Activated naive CD8-positive, alpha-beta T cell treated with anti-CD3 and anti-CD28 coated beads for 36 hours (primary cell): Measurements from ENCODE around the gene UBL4A. TPM values are rescaled to one million over a fixed set of nuclear protein-coding genes. Genes with fewer than 3 reads are reported as not detected.

Experiments
- DNase-seq: peaks from one replicate; pipeline ENCODE4 v3.0.0; 2021
- H3K27ac Mint-ChIP-seq: one replicate; pipeline ENCODE4 v1.8.0; 2022; ENCODE audit warnings: mild to moderate bottlenecking, moderate library complexity, mixed read lengths
- H3K27me3 Mint-ChIP-seq: one replicate; pipeline ENCODE4 v1.8.0; 2022; ENCODE audit warnings: mild to moderate bottlenecking, mixed read lengths
- H3K36me3 Mint-ChIP-seq: one replicate; pipeline ENCODE4 v1.8.0; 2021; ENCODE audit warnings: mild to moderate bottlenecking, mixed read lengths
- H3K4me1 Mint-ChIP-seq: one replicate; pipeline ENCODE4 v1.8.0; 2021; ENCODE audit warnings: mixed read lengths
- H3K4me3 Mint-ChIP-seq: one replicate; pipeline ENCODE4 v1.8.0; 2022; ENCODE audit warnings: mild to moderate bottlenecking, moderate library complexity, mixed read lengths
- H3K9me3 Mint-ChIP-seq: one replicate; pipeline ENCODE4 v1.8.0; 2022; ENCODE audit warnings: mixed read lengths
- total RNA-seq, 2 experiments: library from RNA; stranded (reverse); gene quantifications; one replicate each; pipeline ENCODE4 v1.2.3, GENCODE V29; 2021

The UBL4A gene
- total RNA-seq, 2 experiments from 2014 or later, result 53.2 to 54.7 TPM

- Mint-ChIP-seq H3K4me3 (no peak overlapping the region), H3K9me3 (no peaks in the 10 kb centered on the region), H3K36me3 (peaks cover 5% of the 10 kb centered on the region)
Observed at GRCh38 chrX:154434394-154435168, 51.8 kb downstream of the UBL4A start.

More at GRCh38 chrX:154434394-154435168, 51.8 kb downstream of the UBL4A start:
- Mint-ChIP-seq H3K27ac (no peak overlapping the region), H3K27me3 (no peaks in the 10 kb centered on the region), H3K4me1 (peaks cover 23% of the 10 kb centered on the region)
- DNase-seq, result no peak

Other genes starting within 250 kb of the UBL4A start
- not detected for gene OPN1MW3, start 229.0 kb downstream of the UBL4A start, total RNA-seq
- gene TEX28, start 191.5 kb downstream of the UBL4A start, total RNA-seq, result not detected
- 1 to 10 TPM in 1 of 2 experiments, under 1 TPM in 1; 0.72 to 1.1 TPM for gene TKTL1, start 190.8 kb downstream of the UBL4A start, total RNA-seq
- gene FLNA, start 112.0 kb downstream of the UBL4A start, total RNA-seq, result 100 to 1,000 TPM; 694 to 696 TPM
- 100 to 1,000 TPM; 110 to 112 TPM for gene EMD, start 107.3 kb downstream of the UBL4A start, total RNA-seq
- gene RPL10, start 88.2 kb downstream of the UBL4A start, total RNA-seq, result 1,000 to 10,000 TPM; 2,967 to 3,168 TPM
- gene DNASE1L1, start 77.4 kb downstream of the UBL4A start, total RNA-seq, result 10 to 100 TPM; 12.4 to 12.7 TPM
- 10 to 100 TPM; 35.1 to 35.8 TPM for gene TAFAZZIN, start 75.1 kb downstream of the UBL4A start, total RNA-seq
- gene ATP6AP1, start 57.9 kb downstream of the UBL4A start, total RNA-seq, result 10 to 100 TPM; 25.1 to 25.3 TPM
- 10 to 100 TPM; 66.3 to 68.4 TPM for gene GDI1, start 49.5 kb downstream of the UBL4A start, total RNA-seq
- 10 to 100 TPM; 45.3 to 46.4 TPM for gene FAM50A, start 42.5 kb downstream of the UBL4A start, total RNA-seq
- gene PLXNA3, start 28.3 kb downstream of the UBL4A start, total RNA-seq, result 10 to 100 TPM; 22.3 to 23.1 TPM
- 10 to 100 TPM; 65.1 to 72.4 TPM for gene LAGE3, start 7.3 kb downstream of the UBL4A start, total RNA-seq
- 10 to 100 TPM; 18.0 to 19.0 TPM for gene SLC10A3, start 4.0 kb upstream of the UBL4A start, total RNA-seq
- 10 to 100 TPM; 26.8 to 27.3 TPM for gene FAM3A, start 29.6 kb upstream of the UBL4A start, total RNA-seq
- gene G6PD, start 60.2 kb upstream of the UBL4A start, total RNA-seq, result 10 to 100 TPM; 89.9 to 92.4 TPM
- gene IKBKG, start 61.0 kb upstream of the UBL4A start, total RNA-seq, result 10 to 100 TPM; 31.1 to 32.5 TPM
- gene CTAG1A, start 98.5 kb upstream of the UBL4A start, total RNA-seq, result not detected
- gene CTAG1B, start 132.7 kb upstream of the UBL4A start, total RNA-seq, result not detected
- gene CTAG2, start 167.0 kb upstream of the UBL4A start, total RNA-seq, result 10 to 100 TPM; 37.2 to 39.6 TPM